ENCODE results near the gene TRRAP.

DNA sequence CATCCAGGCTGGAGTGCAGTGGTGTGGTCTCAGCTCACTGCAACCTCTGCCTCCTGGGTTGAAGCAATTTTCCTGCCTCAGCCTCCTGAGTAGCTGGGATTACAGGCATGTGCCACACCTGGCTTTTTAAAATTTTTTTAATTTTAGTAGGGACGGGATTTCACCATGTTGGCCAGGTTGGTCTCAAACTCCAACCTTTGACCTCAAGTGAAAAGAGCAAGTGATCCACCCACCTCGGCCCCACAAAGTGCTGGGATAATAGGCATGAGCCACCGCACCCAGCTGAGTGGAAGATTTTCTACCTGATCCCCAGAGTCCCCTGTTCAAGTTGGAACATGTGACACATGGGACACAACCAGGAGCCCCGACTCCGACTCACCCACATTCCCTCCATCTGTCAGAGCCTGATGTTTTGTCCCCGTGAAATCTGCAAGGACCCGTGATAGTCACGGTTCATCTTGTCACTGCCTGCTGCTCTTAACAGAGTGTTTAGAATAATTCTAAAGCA is 161.1 kb downstream of the TRRAP start:
- TF ChIP-seq, protein P1, sequence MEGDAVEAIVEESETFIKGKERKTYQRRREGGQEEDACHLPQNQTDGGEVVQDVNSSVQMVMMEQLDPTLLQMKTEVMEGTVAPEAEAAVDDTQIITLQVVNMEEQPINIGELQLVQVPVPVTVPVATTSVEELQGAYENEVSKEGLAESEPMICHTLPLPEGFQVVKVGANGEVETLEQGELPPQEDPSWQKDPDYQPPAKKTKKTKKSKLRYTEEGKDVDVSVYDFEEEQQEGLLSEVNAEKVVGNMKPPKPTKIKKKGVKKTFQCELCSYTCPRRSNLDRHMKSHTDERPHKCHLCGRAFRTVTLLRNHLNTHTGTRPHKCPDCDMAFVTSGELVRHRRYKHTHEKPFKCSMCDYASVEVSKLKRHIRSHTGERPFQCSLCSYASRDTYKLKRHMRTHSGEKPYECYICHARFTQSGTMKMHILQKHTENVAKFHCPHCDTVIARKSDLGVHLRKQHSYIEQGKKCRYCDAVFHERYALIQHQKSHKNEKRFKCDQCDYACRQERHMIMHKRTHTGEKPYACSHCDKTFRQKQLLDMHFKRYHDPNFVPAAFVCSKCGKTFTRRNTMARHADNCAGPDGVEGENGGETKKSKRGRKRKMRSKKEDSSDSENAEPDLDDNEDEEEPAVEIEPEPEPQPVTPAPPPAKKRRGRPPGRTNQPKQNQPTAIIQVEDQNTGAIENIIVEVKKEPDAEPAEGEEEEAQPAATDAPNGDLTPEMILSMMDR (IDR thresholded peaks at IDR 0.05; ENCODE audit: low read depth, low read length, missing input control), result no peak
- TF ChIP-seq GABPA (IDR thresholded peaks at IDR 0.05 in 1 of 2, conservative IDR thresholded peaks at IDR 0.05 in 1 of 2) (no peak), TAF1 (conservative IDR thresholded peaks at IDR 0.05) (no peak), SP1 (IDR thresholded peaks at IDR 0.05) (no peak), RAD21 (IDR thresholded peaks at IDR 0.05) (no peak)
- TF ChIP-seq, protein P2, sequence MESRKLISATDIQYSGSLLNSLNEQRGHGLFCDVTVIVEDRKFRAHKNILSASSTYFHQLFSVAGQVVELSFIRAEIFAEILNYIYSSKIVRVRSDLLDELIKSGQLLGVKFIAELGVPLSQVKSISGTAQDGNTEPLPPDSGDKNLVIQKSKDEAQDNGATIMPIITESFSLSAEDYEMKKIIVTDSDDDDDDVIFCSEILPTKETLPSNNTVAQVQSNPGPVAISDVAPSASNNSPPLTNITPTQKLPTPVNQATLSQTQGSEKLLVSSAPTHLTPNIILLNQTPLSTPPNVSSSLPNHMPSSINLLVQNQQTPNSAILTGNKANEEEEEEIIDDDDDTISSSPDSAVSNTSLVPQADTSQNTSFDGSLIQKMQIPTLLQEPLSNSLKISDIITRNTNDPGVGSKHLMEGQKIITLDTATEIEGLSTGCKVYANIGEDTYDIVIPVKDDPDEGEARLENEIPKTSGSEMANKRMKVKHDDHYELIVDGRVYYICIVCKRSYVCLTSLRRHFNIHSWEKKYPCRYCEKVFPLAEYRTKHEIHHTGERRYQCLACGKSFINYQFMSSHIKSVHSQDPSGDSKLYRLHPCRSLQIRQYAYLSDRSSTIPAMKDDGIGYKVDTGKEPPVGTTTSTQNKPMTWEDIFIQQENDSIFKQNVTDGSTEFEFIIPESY (IDR thresholded peaks at IDR 0.05), result no peak
